Keratinocyte (primary cell): ENCODE results near the gene EGR4.

Experiments used
- CTCF ChIP-seq, 3 experiments: IDR thresholded peaks in 1 of 3; conservative IDR thresholded peaks in 1 of 3; optimal IDR thresholded peaks in 1 of 3; 2 replicates in 2 of 3; 3 replicates in 1 of 3; pipeline versions ENCODE3 to v1.5.1; 2011; ENCODE audit warnings: low read length in 3 of 3, mild to moderate bottlenecking in 3 of 3, moderate library complexity in 2 of 3, control low read depth in 1 of 3, inconsistent platforms in 1 of 3; ENCODE audit not compliant: insufficient read depth in 2 of 3; ENCODE audit errors: extremely low read depth in 1 of 3
- EZH2 ChIP-seq: IDR thresholded peaks from one replicate; pipeline ENCODE4 v1.6.1; 2012; ENCODE audit warnings: inconsistent platforms, mild to moderate bottlenecking, low read length, moderate library complexity

- TF ChIP-seq CTCF (optimal IDR thresholded peaks at IDR 0.05 in 1 of 3, IDR thresholded peaks at IDR 0.05 in 1 of 3, conservative IDR thresholded peaks at IDR 0.05 in 1 of 3; ENCODE audit: extremely low read depth in 1 of 3, insufficient read depth in 2 of 3, low read length in 3 of 3) (no peak), EZH2 (no peak)
Observed at GRCh38 chr2:73262108-73262651, 31.2 kb downstream of the EGR4 start.
